HG03159 (cell line): ENCODE data around the gene DNAH17.

Experiments
- ATAC-seq: cut with Tn5 transposase; IDR thresholded peaks from one replicate; pipeline ENCODE4 v1.9.1; 2021; ENCODE audit warnings: mild to moderate bottlenecking, moderate library complexity; ENCODE audit not compliant: unreplicated experiment

DNAH17 gene

GRCh38 chr17:78577296-78577695 lies at the start of gene DNAH17:
DNAH17 (minus strand) TSS chr17:78577396; CDS start chr17:78575057, 2,339 bp downstream.
- no peak for ATAC-seq

- no peak for ATAC-seq
Measured at GRCh38 chr17:78624324-78625151, 47.3 kb upstream of the DNAH17 start.

GRCh38 chr17:78623541-78623940 lies 46.3 kb upstream of the DNAH17 start:
- no peak for ATAC-seq

GRCh38 chr17:78622491-78623265 lies 45.5 kb upstream of the DNAH17 start:
- no peak for ATAC-seq

- ATAC-seq, result no peak
Measured at GRCh38 chr17:78621720-78622490, 44.7 kb upstream of the DNAH17 start.

- ATAC-seq, result no peak
Measured at GRCh38 chr17:78620099-78620498, 42.9 kb upstream of the DNAH17 start.

- ATAC-seq, result no peak
Measured at GRCh38 chr17:78619334-78619733, 42.1 kb upstream of the DNAH17 start.

- no peak for ATAC-seq
Measured at GRCh38 chr17:78618264-78619066, 41.3 kb upstream of the DNAH17 start.

- no peak for ATAC-seq
Measured at GRCh38 chr17:78617511-78618061, 40.4 kb upstream of the DNAH17 start.

- ATAC-seq, result no peak
Measured at GRCh38 chr17:78616946-78617345, 39.8 kb upstream of the DNAH17 start.

GRCh38 chr17:78615631-78616030 lies 38.4 kb upstream of the DNAH17 start:
- ATAC-seq, result no peak

- ATAC-seq, result no peak
Measured at GRCh38 chr17:78613416-78613815, 36.2 kb upstream of the DNAH17 start.

- no peak for ATAC-seq
Measured at GRCh38 chr17:78611607-78612006, 34.4 kb upstream of the DNAH17 start.

GRCh38 chr17:78610951-78611511 lies 33.8 kb upstream of the DNAH17 start:
- no peak for ATAC-seq

GRCh38 chr17:78609191-78609641 lies 32.0 kb upstream of the DNAH17 start:
- no peak for ATAC-seq

GRCh38 chr17:78608804-78609186 lies 31.6 kb upstream of the DNAH17 start:
- no peak for ATAC-seq

- ATAC-seq, result no peak
Measured at GRCh38 chr17:78608122-78608803, 31.1 kb upstream of the DNAH17 start.

GRCh38 chr17:78607038-78607437 lies 29.8 kb upstream of the DNAH17 start:
- no peak for ATAC-seq

GRCh38 chr17:78605886-78606285 lies 28.7 kb upstream of the DNAH17 start:
- no peak for ATAC-seq
